ENCODE data around the gene RRM2.
"Not testable (repeated sequence)": the region's sequence is repeated elsewhere in the genome, so short reads cannot be mapped to it uniquely, and the experiment has no call there.

RRM2 gene

GRCh38 chr2:10147050-10147660 is 24.6 kb downstream of the RRM2 start:
- H3K4me3 ChIP-seq (ENCODE audit: low read depth, low read length); DNase-seq (ENCODE audit: low read depth): not testable (repeated sequence)

- H3K4me3 ChIP-seq (ENCODE audit: low read depth, low read length) = no peak overlapping the region
- DNase-seq (ENCODE audit: low read depth) = no peak
Measured at GRCh38 chr2:10148268-10148667, 25.7 kb downstream of the RRM2 start.

GRCh38 chr2:10149635-10150034 is 27.1 kb downstream of the RRM2 start:
- DNase-seq (ENCODE audit: low read depth) = no peak

DNA sequence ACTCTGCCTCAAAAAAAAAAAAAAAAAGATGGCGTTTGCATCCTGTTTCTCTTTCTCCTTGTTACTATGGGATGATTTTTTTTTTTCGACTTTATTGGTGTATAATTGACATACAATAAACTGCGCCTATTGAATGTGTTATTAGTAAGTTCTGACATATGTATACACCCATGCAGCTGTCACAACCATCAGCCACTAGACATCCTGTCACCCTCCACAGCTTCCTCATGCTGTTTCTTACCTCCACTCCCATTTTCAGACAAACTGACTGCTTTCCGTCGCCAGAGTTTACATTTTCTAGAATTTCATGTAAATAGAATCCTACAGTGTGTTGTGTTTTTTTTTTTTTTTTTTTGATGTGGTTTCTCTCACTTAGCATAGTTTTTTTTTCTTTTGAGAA is 27.9 kb downstream of the RRM2 start:
- H3K4me3 ChIP-seq (ENCODE audit: low read depth, low read length) = no peak overlapping the region
- DNase-seq (ENCODE audit: low read depth) = no peak

More at GRCh38 chr2:10149635-10150034, 27.1 kb downstream of the RRM2 start:
- H3K4me3 ChIP-seq (ENCODE audit: low read depth, low read length) = no peak overlapping the region

- no peak overlapping the region for H3K4me3 ChIP-seq (ENCODE audit: low read depth, low read length)
Measured at GRCh38 chr2:10151462-10151861, 28.9 kb downstream of the RRM2 start.

GRCh38 chr2:10157293-10157692 is 34.8 kb downstream of the RRM2 start:
- no peak overlapping the region for H3K4me3 ChIP-seq (ENCODE audit: low read depth, low read length)
- no peak for DNase-seq (ENCODE audit: low read depth)

More at GRCh38 chr2:10151462-10151861, 28.9 kb downstream of the RRM2 start:
- DNase-seq (ENCODE audit: low read depth) = no peak

DNA sequence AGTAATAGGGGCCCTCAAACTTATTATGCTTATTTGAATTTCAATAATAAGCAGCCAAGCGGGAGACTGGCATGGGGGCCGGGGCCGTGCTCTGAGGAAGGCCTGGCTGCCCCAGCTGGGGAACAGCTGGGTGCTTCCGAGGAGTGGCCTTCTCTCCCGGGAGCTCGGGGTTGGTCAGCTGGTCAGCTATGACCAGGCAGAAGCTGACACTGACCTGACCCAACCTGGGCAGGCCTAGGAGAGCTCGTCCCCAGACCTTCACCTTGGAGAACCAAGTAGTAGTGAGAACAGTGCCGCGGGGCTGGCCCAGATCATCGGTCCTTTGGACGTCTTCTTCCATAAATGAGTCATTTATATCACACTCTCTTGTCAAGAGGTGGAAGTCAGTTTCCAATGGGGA is 36.1 kb downstream of the RRM2 start:
- no peak overlapping the region for H3K4me3 ChIP-seq (ENCODE audit: low read depth, low read length)
- no peak for DNase-seq (ENCODE audit: low read depth)

DNA sequence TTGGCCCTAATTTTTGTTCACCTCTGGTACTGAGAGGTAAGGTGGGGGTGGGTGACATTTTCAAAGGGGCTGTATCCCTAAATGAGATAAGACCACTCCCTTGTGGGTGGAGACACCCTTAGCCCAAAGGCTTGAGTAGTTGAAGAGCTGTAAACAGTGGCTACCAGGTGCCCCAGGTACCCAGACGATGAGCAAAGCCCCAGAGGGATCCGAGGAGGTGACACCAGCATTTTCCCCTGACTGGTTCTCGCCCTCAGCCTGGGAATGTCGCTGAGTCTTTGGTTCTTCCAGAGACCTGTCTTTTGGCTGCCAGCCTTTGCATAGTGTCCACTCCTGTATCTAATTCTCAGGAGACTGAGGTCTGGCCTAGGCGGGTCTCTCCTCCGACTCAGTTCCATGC is 36.5 kb downstream of the RRM2 start:
- DNase-seq (ENCODE audit: low read depth) = no peak
- H3K4me3 ChIP-seq (ENCODE audit: low read depth, low read length) = no peak overlapping the region

- H3K4me3 ChIP-seq (ENCODE audit: low read depth, low read length) = no peak overlapping the region
- no peak for DNase-seq (ENCODE audit: low read depth)
Measured at GRCh38 chr2:10159581-10160131, 37.1 kb downstream of the RRM2 start.

DNA sequence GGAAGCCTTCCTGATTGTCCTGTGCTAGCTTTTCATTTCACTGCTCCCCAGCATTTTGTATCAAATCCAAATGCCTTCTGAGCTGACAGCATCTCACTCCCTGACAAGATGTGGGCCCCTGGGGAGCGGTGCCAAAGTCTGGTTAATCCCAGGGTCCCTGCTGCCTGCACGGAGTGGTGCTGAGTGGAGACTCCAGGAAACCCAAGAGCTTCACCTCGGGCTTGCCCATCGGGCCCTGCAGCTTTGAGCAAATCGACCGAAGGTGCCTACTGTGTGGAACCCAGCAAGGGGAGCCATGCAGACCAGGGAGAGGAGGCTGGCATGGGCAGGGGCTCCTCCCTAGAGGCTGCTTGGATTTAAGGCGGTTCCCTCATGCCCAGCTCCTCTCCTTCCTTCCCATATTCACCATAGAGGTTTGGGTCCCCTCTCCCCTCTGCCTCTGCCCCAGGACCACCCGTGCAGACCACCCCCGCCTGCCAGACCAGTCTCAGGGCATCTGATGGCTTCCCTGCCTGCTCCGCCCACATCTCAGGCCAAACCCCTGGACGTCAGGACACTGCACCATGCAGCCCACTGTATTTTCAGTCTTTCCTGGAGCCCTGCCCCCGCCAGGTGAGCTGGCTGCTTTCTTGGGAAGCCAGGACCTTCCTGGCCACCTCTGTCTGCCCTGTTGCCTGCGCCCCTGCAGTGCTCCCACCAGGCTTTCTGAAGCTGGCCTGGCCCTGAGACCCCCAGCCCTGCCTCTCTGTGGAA is 37.8 kb downstream of the RRM2 start:
- no peak for DNase-seq (ENCODE audit: low read depth)

GRCh38 chr2:10161206-10161931 is 38.8 kb downstream of the RRM2 start:
- no peak overlapping the region for H3K4me3 ChIP-seq (ENCODE audit: low read depth, low read length)
- DNase-seq (ENCODE audit: low read depth) = no peak

More for the DNA sequence above, 37.8 kb downstream of the RRM2 start:
- H3K4me3 ChIP-seq (ENCODE audit: low read depth, low read length) = no peak overlapping the region

GRCh38 chr2:10161961-10162441 is 39.5 kb downstream of the RRM2 start:
- no peak for DNase-seq (ENCODE audit: low read depth)
- H3K4me3 ChIP-seq (ENCODE audit: low read depth, low read length) = no peak overlapping the region

GRCh38 chr2:10162586-10163497 is 40.3 kb downstream of the RRM2 start:
- DNase-seq (ENCODE audit: low read depth) = no peak
- H3K4me3 ChIP-seq (ENCODE audit: low read depth, low read length) = no peak overlapping the region

- H3K4me3 ChIP-seq (ENCODE audit: low read depth, low read length) = no peak overlapping the region
- DNase-seq (ENCODE audit: low read depth) = no peak
Measured at GRCh38 chr2:10163498-10164486, 41.3 kb downstream of the RRM2 start.

- H3K4me3 ChIP-seq (ENCODE audit: low read depth, low read length) = no peak overlapping the region
- DNase-seq (ENCODE audit: low read depth) = no peak
Measured at GRCh38 chr2:10164601-10165000, 42.1 kb downstream of the RRM2 start.

- H3K4me3 ChIP-seq (ENCODE audit: low read depth, low read length) = no peak overlapping the region
- DNase-seq (ENCODE audit: low read depth) = no peak
Measured at GRCh38 chr2:10165282-10165681, 42.7 kb downstream of the RRM2 start.

GRCh38 chr2:10165861-10166675 is 43.5 kb downstream of the RRM2 start:
- no peak overlapping the region for H3K4me3 ChIP-seq (ENCODE audit: low read depth, low read length)
- no peak for DNase-seq (ENCODE audit: low read depth)
